Measurements from ENCODE around the gene KLLN. TPM values are rescaled to one million over a fixed set of nuclear protein-coding genes. Genes with fewer than 3 reads are reported as not detected.

KLLN gene
- total and polyA plus RNA-seq, 9 of the 15 experiments (the other 6 are each of a cell fraction or from before 2014, with no cell fraction given) = 0.07 to 0.40 (median 0.25) TPM

DNA sequence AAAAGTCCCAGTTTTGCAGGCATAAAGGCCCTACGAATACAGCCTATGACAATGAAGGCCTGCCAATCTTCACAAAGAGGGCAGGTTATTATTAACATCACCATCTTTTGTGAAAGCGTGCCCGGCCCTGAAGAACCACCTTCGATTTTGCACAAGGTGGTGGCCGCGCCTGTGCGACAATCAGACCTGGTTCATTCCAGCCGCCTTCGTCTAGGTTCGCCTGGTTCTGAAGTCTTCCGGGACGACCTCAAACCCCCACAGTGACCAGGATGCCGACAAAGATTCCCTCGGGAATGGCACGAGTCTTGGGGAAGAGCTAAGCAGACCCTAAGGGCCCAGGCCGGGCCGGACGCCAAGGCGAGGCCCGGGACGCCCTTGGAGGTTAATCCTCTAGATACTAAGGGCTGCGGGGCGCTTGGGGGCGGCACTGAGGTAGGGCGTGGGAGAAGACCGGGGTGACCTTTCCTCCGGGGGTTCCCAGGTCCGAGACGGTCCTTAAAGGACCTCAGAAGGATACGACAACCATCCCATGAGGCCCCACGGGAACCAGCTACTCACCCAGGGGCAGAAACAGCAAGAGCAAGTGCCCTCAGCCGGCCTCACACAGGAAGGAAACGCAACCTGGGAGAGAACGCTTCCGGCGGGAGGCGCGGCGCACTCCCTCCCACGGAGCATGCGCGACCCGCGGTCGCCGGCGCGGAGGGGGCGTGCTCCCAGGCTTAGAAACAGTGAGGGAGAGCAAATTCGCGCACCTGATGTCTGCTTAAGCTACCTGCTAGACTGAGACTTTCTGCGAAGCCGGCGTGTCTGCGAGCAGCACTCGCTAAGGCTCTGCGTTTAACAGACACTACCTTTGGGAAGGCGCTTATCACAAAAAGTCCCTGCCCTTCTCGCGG lies 45.5 kb downstream of the KLLN start, which contains the start of gene ATAD1 (continued):
- TF ChIP-seq, protein P1, sequence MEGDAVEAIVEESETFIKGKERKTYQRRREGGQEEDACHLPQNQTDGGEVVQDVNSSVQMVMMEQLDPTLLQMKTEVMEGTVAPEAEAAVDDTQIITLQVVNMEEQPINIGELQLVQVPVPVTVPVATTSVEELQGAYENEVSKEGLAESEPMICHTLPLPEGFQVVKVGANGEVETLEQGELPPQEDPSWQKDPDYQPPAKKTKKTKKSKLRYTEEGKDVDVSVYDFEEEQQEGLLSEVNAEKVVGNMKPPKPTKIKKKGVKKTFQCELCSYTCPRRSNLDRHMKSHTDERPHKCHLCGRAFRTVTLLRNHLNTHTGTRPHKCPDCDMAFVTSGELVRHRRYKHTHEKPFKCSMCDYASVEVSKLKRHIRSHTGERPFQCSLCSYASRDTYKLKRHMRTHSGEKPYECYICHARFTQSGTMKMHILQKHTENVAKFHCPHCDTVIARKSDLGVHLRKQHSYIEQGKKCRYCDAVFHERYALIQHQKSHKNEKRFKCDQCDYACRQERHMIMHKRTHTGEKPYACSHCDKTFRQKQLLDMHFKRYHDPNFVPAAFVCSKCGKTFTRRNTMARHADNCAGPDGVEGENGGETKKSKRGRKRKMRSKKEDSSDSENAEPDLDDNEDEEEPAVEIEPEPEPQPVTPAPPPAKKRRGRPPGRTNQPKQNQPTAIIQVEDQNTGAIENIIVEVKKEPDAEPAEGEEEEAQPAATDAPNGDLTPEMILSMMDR (IDR thresholded peaks at IDR 0.05 in 2 of 3, conservative IDR thresholded peaks at IDR 0.05 in 1 of 3; ENCODE audit: insufficient read depth in 2 of 3, low read depth in 1 of 3, low read length in 3 of 3) = peak in 2 of 3 experiments; percentile 25 to 47; a peak in 3 of 6 replicates
- peak; percentile 96 for TF ChIP-seq NRF1 (conservative IDR thresholded peaks at IDR 0.05 in 1 of 2, IDR thresholded peaks at IDR 0.05 in 1 of 2)
- no peak for TF ChIP-seq CREB1 (IDR thresholded peaks at IDR 0.05)
- TF ChIP-seq CREB1 (CRISPR knock-in tag; IDR thresholded peaks at IDR 0.05) = peak; percentile 30; the same call in 1 of the 2 replicates
- TF ChIP-seq NFRKB (IDR thresholded peaks at IDR 0.05; ENCODE audit: low read depth) = peak; percentile 57; the same call in 1 of the 2 replicates
- no peak for TF ChIP-seq FOXA3 (CRISPR knock-in tag; conservative IDR thresholded peaks at IDR 0.05 in 1 of 2, IDR thresholded peaks at IDR 0.05 in 1 of 2)
- no peak for TF ChIP-seq CHCHD3 (CRISPR knock-in tag; IDR thresholded peaks at IDR 0.05)
- TF ChIP-seq POLR2B (IDR thresholded peaks at IDR 0.05; ENCODE audit: low read depth, partially characterized antibody) = peak; percentile 71
- no peak; the same call in 1 of the 2 replicates for TF ChIP-seq PML (IDR thresholded peaks at IDR 0.05; ENCODE audit: low read length)
- TF ChIP-seq KLF6 (CRISPR knock-in tag; IDR thresholded peaks at IDR 0.05; ENCODE audit: borderline replicate concordance) = no peak
- TF ChIP-seq ZNF12 (CRISPR knock-in tag; IDR thresholded peaks at IDR 0.05) = no peak
- TF ChIP-seq ZBED1 (IDR thresholded peaks at IDR 0.05) = no peak
- TF ChIP-seq ZNF695 (CRISPR knock-in tag; IDR thresholded peaks at IDR 0.05) = no peak
- no peak for TF ChIP-seq BCL6 (CRISPR knock-in tag; IDR thresholded peaks at IDR 0.05)
- no peak for TF ChIP-seq SETDB1 (IDR thresholded peaks at IDR 0.05; ENCODE audit: low read length)
- peak; percentile 57; the same call in 1 of the 2 replicates for TF ChIP-seq KLF13 (tag; IDR thresholded peaks at IDR 0.05; ENCODE audit: borderline replicate concordance, low read depth)
- TF ChIP-seq, protein P2, sequence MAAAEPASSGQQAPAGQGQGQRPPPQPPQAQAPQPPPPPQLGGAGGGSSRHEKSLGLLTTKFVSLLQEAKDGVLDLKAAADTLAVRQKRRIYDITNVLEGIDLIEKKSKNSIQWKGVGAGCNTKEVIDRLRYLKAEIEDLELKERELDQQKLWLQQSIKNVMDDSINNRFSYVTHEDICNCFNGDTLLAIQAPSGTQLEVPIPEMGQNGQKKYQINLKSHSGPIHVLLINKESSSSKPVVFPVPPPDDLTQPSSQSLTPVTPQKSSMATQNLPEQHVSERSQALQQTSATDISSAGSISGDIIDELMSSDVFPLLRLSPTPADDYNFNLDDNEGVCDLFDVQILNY (CRISPR knock-in tag; IDR thresholded peaks at IDR 0.05) = no peak
- TF ChIP-seq, protein P3, sequence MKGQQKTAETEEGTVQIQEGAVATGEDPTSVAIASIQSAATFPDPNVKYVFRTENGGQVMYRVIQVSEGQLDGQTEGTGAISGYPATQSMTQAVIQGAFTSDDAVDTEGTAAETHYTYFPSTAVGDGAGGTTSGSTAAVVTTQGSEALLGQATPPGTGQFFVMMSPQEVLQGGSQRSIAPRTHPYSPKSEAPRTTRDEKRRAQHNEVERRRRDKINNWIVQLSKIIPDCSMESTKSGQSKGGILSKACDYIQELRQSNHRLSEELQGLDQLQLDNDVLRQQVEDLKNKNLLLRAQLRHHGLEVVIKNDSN (CRISPR knock-in tag; IDR thresholded peaks at IDR 0.05) = 0 out of 2 replicates have a peak, but pooled peaks have one; percentile 3
- TF ChIP-seq TBP (optimal IDR thresholded peaks at IDR 0.05; ENCODE audit: low read depth, low read length) = peak; percentile 45
